Immature natural killer cell (primary cell): ENCODE data around the gene PPM1N. TPM values are rescaled to one million over a fixed set of nuclear protein-coding genes. Genes with fewer than 3 reads are reported as not detected.

ENCODE experiments used
- DNase-seq, 3 donors: peaks; one replicate each; pipeline ENCODE4 v3.0.0; 2022; ENCODE audit warnings: mixed read lengths in 1 of 3
- H3K27ac Mint-ChIP-seq, 6 donors: one replicate each; pipeline ENCODE4 v1.8.0; 2020; ENCODE audit warnings: mixed read lengths in 6 of 6, mild to moderate bottlenecking in 5 of 6, inconsistent platforms in 4 of 6, moderate library complexity in 3 of 6
- H3K27me3 Mint-ChIP-seq, 3 donors: one replicate each; pipeline ENCODE4 v1.8.0; 2020 to 2021; ENCODE audit warnings: low read depth in 3 of 3, mild to moderate bottlenecking in 3 of 3, mixed read lengths in 3 of 3, moderate library complexity in 3 of 3, inconsistent platforms in 1 of 3
- H3K36me3 Mint-ChIP-seq, 3 donors: one replicate each; pipeline ENCODE4 v1.8.0; 2020; ENCODE audit warnings: mixed read lengths in 3 of 3, inconsistent platforms in 2 of 3, mild to moderate bottlenecking in 2 of 3
- H3K4me1 Mint-ChIP-seq, 2 donors: one replicate each; pipeline ENCODE4 v1.8.0; 2020; ENCODE audit warnings: inconsistent platforms in 2 of 2, mild to moderate bottlenecking in 2 of 2, mixed read lengths in 2 of 2, moderate library complexity in 1 of 2
- H3K4me3 Mint-ChIP-seq, 5 donors: one replicate each; pipeline ENCODE4 v1.8.0; 2020; ENCODE audit warnings: mild to moderate bottlenecking in 5 of 5, mixed read lengths in 5 of 5, inconsistent platforms in 3 of 5, moderate library complexity in 3 of 5
- H3K9me3 Mint-ChIP-seq, 6 donors: one replicate each; pipeline ENCODE4 v1.8.0; 2020; ENCODE audit warnings: mild to moderate bottlenecking in 6 of 6, mixed read lengths in 6 of 6, inconsistent platforms in 4 of 6, moderate library complexity in 3 of 6
- polyA plus RNA-seq, 3 donors: library from polyadenylated mRNA; unstranded; fragments of 300-500 nt; fragmentation: Illumina TruSeq; gene quantifications; one replicate each; pipeline ENCODE4 v1.2.3, GENCODE V29; 2021

The PPM1N gene
- polyA plus RNA-seq, 3 donors from 2014 or later = 3.9 to 5.7 (median 4.0) TPM

- Mint-ChIP-seq H3K27ac (peak overlapping the region; percentile 34 to 86 (median 75)), H3K27me3 (peaks cover 0 to 6% (median 0%) of the 10 kb centered on the region in 3 donors), H3K36me3 (no peaks in the 10 kb centered on the region), H3K9me3 (no peaks in the 10 kb centered on the region), H3K4me3 (peak overlapping the region; percentile 91 to 98 (median 95)), H3K4me1 (peaks cover 0 to 5% of the 10 kb centered on the region in 2 donors)
- DNase-seq = peak; percentile 93 to 95 (median 94)
These were observed 12.8 kb upstream of the PPM1N start for GRCh38 chr19:45485305-45486077.

GRCh38 chr19:45488708-45489107 lies 9.5 kb upstream of the PPM1N start:
- peaks cover 0 to 8% (median 6%) of the 10 kb centered on the region in 3 donors for H3K27me3 Mint-ChIP-seq
- H3K4me1 Mint-ChIP-seq = peaks cover 8% of the 10 kb centered on the region in 2 donors
- DNase-seq = no peak
- no peak overlapping the region for H3K4me3 Mint-ChIP-seq
- peak overlapping the region in 1 of 6 donors; percentile 49 for H3K27ac Mint-ChIP-seq
- H3K9me3 Mint-ChIP-seq = no peaks in the 10 kb centered on the region
- no peaks in the 10 kb centered on the region for H3K36me3 Mint-ChIP-seq

GRCh38 chr19:45489216-45489855 lies 8.9 kb upstream of the PPM1N start:
- no peaks in the 10 kb centered on the region for H3K36me3 Mint-ChIP-seq
- peaks cover 0 to 8% (median 4%) of the 10 kb centered on the region in 3 donors for H3K27me3 Mint-ChIP-seq
- H3K4me3 Mint-ChIP-seq = no peak overlapping the region
- no peak for DNase-seq
- peaks cover 6 to 9% of the 10 kb centered on the region in 2 donors for H3K4me1 Mint-ChIP-seq
- no peaks in the 10 kb centered on the region for H3K9me3 Mint-ChIP-seq
- H3K27ac Mint-ChIP-seq = no peak overlapping the region

GRCh38 chr19:45492137-45492626 lies 6.1 kb upstream of the PPM1N start:
- Mint-ChIP-seq H3K36me3 (no peaks in the 10 kb centered on the region), H3K9me3 (no peaks in the 10 kb centered on the region), H3K4me3 (no peak overlapping the region), H3K27ac (no peak overlapping the region), H3K27me3 (peaks cover 6 to 12% (median 11%) of the 10 kb centered on the region in 3 donors), H3K4me1 (peaks cover 15 to 22% of the 10 kb centered on the region in 2 donors)
- no peak for DNase-seq

- DNase-seq = no peak
- H3K4me3 Mint-ChIP-seq = peak overlapping the region in 3 of 5 donors; percentile 13 to 48 (median 24)
- no peaks in the 10 kb centered on the region for H3K36me3 Mint-ChIP-seq
- H3K4me1 Mint-ChIP-seq = peaks cover 20 to 29% of the 10 kb centered on the region in 2 donors
- H3K9me3 Mint-ChIP-seq = no peaks in the 10 kb centered on the region
- H3K27me3 Mint-ChIP-seq = peaks cover 6 to 12% (median 12%) of the 10 kb centered on the region in 3 donors
- H3K27ac Mint-ChIP-seq = no peak overlapping the region
These were observed 5.4 kb upstream of the PPM1N start for GRCh38 chr19:45492627-45493470.

- Mint-ChIP-seq H3K27ac (no peak overlapping the region), H3K36me3 (peaks cover 0 to 2% (median 2%) of the 10 kb centered on the region in 3 donors), H3K4me1 (peaks cover 30 to 39% of the 10 kb centered on the region in 2 donors), H3K27me3 (peaks cover 6 to 15% (median 12%) of the 10 kb centered on the region in 3 donors), H3K4me3 (peak overlapping the region in 1 of 5 donors; percentile 8), H3K9me3 (no peaks in the 10 kb centered on the region)
- no peak for DNase-seq
These were observed 3.9 kb upstream of the PPM1N start for GRCh38 chr19:45494261-45494916.

- peak overlapping the region in 1 of 6 donors; percentile 24 for H3K27ac Mint-ChIP-seq
- H3K4me3 Mint-ChIP-seq = peak overlapping the region; percentile 52 to 76 (median 70)
- peaks cover 34 to 43% of the 10 kb centered on the region in 2 donors for H3K4me1 Mint-ChIP-seq
- peaks cover 6 to 17% (median 12%) of the 10 kb centered on the region in 3 donors for H3K27me3 Mint-ChIP-seq
- no peaks in the 10 kb centered on the region for H3K9me3 Mint-ChIP-seq
- no peak for DNase-seq
- peaks cover 0 to 4% (median 4%) of the 10 kb centered on the region in 3 donors for H3K36me3 Mint-ChIP-seq
These were observed 3.1 kb upstream of the PPM1N start for GRCh38 chr19:45495178-45495577.

- Mint-ChIP-seq H3K4me3 (peak overlapping the region; percentile 52 to 76 (median 70)), H3K36me3 (peaks cover 0 to 9% (median 8%) of the 10 kb centered on the region in 3 donors), H3K27ac (no peak overlapping the region), H3K27me3 (peaks cover 8 to 20% (median 12%) of the 10 kb centered on the region in 3 donors), H3K4me1 (peaks cover 42 to 43% of the 10 kb centered on the region in 2 donors), H3K9me3 (no peaks in the 10 kb centered on the region)
- peak; percentile 38 to 49 (median 40) for DNase-seq
These were observed 1.8 kb upstream of the PPM1N start for GRCh38 chr19:45496349-45496953.

- Mint-ChIP-seq H3K27ac (peak overlapping the region in 5 of 6 donors; percentile 64 to 80 (median 70)), H3K36me3 (peaks cover 0 to 11% (median 8%) of the 10 kb centered on the region in 3 donors), H3K4me1 (peaks cover 42 to 43% of the 10 kb centered on the region in 2 donors), H3K27me3 (peaks cover 9 to 16% (median 12%) of the 10 kb centered on the region in 3 donors), H3K4me3 (peak overlapping the region; percentile 75 to 88 (median 80)), H3K9me3 (no peaks in the 10 kb centered on the region)
- no peak for DNase-seq
These were observed 452 bp upstream of the PPM1N start for GRCh38 chr19:45497791-45498190.

- H3K9me3 Mint-ChIP-seq = no peaks in the 10 kb centered on the region
- peaks cover 9 to 12% (median 11%) of the 10 kb centered on the region in 3 donors for H3K27me3 Mint-ChIP-seq
- H3K27ac Mint-ChIP-seq = peak overlapping the region in 4 of 6 donors; percentile 12 to 92 (median 66)
- peak overlapping the region; percentile 53 to 73 (median 63) for H3K4me3 Mint-ChIP-seq
- H3K4me1 Mint-ChIP-seq = peaks cover 35 to 40% of the 10 kb centered on the region in 2 donors
- peaks cover 0 to 11% (median 10%) of the 10 kb centered on the region in 3 donors for H3K36me3 Mint-ChIP-seq
- peak; percentile 46 for DNase-seq
These were observed 1.2 kb downstream of the PPM1N start for GRCh38 chr19:45499196-45500180.

- H3K36me3 Mint-ChIP-seq = peaks cover 0 to 11% (median 10%) of the 10 kb centered on the region in 3 donors
- peak overlapping the region in 2 of 5 donors; percentile 36 to 38 for H3K4me3 Mint-ChIP-seq
- no peaks in the 10 kb centered on the region for H3K9me3 Mint-ChIP-seq
- peaks cover 5 to 8% (median 5%) of the 10 kb centered on the region in 3 donors for H3K27me3 Mint-ChIP-seq
- peak overlapping the region in 1 of 6 donors; percentile 69 for H3K27ac Mint-ChIP-seq
- no peak for DNase-seq
- H3K4me1 Mint-ChIP-seq = peaks cover 39 to 40% of the 10 kb centered on the region in 2 donors
These were observed 2.9 kb downstream of the PPM1N start for GRCh38 chr19:45500918-45501729.
